ENCODE measurements around the gene GPD2.

DNA sequence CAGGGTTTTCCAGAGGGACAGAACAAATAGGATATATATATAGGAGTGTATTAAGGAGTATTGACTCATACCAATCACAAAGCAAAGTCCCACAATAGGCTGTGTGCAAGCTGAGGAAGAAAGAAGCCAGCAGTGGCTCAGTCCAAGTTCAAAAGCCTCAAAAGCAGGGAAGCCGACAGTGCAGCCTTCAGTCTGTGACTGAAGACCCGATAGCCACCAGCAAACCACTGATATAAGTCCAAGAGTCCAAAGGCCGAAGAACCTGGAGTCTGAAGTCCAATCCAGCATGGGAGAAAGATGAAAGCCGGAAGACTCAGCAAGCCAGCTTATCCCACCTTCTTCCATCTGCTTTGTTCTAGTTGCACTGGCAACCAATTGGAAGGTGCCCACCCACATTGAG is 39.0 kb upstream of the GPD2 start:
- no peak for TF ChIP-seq ZNF621 (tag by site-specific recombination; IDR thresholded peaks at IDR 0.05)
- no peak for TF ChIP-seq ZFP37 (tag by site-specific recombination; IDR thresholded peaks at IDR 0.05)
- TF ChIP-seq ZNF37A (tag by site-specific recombination; IDR thresholded peaks at IDR 0.05), result no peak
- TF ChIP-seq, protein P1, sequence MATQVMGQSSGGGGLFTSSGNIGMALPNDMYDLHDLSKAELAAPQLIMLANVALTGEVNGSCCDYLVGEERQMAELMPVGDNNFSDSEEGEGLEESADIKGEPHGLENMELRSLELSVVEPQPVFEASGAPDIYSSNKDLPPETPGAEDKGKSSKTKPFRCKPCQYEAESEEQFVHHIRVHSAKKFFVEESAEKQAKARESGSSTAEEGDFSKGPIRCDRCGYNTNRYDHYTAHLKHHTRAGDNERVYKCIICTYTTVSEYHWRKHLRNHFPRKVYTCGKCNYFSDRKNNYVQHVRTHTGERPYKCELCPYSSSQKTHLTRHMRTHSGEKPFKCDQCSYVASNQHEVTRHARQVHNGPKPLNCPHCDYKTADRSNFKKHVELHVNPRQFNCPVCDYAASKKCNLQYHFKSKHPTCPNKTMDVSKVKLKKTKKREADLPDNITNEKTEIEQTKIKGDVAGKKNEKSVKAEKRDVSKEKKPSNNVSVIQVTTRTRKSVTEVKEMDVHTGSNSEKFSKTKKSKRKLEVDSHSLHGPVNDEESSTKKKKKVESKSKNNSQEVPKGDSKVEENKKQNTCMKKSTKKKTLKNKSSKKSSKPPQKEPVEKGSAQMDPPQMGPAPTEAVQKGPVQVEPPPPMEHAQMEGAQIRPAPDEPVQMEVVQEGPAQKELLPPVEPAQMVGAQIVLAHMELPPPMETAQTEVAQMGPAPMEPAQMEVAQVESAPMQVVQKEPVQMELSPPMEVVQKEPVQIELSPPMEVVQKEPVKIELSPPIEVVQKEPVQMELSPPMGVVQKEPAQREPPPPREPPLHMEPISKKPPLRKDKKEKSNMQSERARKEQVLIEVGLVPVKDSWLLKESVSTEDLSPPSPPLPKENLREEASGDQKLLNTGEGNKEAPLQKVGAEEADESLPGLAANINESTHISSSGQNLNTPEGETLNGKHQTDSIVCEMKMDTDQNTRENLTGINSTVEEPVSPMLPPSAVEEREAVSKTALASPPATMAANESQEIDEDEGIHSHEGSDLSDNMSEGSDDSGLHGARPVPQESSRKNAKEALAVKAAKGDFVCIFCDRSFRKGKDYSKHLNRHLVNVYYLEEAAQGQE (tag by site-specific recombination; IDR thresholded peaks at IDR 0.05), result no peak
- TF ChIP-seq CTCF (tag by site-specific recombination; IDR thresholded peaks at IDR 0.05), result no peak
- TF ChIP-seq HOXA7 (CRISPR knock-in tag; IDR thresholded peaks at IDR 0.05; ENCODE audit: borderline replicate concordance), result no peak
- TF ChIP-seq ZNF585B (tag by site-specific recombination; IDR thresholded peaks at IDR 0.05), result no peak
- TF ChIP-seq ZNF302 (tag by site-specific recombination; IDR thresholded peaks at IDR 0.05; ENCODE audit: low read depth), result no peak
- no peak for TF ChIP-seq ZNF292 (tag by site-specific recombination; IDR thresholded peaks at IDR 0.05; ENCODE audit: borderline replicate concordance, low read depth)
- TF ChIP-seq YY1 (tag by site-specific recombination; IDR thresholded peaks at IDR 0.05), result no peak
